Measurements from ENCODE around the gene PPFIBP1.

DNA sequence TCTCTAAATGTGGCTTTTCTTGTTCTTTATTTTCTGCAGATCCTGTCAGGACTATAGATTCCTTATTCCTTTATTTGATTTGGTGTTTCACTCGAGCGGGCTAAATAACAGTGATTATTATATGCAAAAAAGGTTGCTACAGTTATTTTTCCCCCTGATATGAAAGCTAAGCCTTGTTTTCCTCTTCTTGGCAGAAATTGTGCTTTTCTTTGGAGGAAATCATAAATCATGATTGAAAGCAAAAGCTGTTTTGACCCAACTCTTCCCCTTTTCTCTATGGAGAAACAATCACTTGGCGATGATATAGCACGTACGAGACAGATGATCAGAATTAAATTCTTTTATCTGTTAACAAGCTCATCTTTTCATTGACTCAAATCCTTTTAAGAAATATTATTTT is 31.4 kb downstream of the PPFIBP1 start:
- TF ChIP-seq, protein P1, sequence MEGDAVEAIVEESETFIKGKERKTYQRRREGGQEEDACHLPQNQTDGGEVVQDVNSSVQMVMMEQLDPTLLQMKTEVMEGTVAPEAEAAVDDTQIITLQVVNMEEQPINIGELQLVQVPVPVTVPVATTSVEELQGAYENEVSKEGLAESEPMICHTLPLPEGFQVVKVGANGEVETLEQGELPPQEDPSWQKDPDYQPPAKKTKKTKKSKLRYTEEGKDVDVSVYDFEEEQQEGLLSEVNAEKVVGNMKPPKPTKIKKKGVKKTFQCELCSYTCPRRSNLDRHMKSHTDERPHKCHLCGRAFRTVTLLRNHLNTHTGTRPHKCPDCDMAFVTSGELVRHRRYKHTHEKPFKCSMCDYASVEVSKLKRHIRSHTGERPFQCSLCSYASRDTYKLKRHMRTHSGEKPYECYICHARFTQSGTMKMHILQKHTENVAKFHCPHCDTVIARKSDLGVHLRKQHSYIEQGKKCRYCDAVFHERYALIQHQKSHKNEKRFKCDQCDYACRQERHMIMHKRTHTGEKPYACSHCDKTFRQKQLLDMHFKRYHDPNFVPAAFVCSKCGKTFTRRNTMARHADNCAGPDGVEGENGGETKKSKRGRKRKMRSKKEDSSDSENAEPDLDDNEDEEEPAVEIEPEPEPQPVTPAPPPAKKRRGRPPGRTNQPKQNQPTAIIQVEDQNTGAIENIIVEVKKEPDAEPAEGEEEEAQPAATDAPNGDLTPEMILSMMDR (IDR thresholded peaks at IDR 0.05), result no peak
- TF ChIP-seq POLR2AphosphoS5 (IDR thresholded peaks at IDR 0.05) (no peak), POLR2A (IDR thresholded peaks at IDR 0.05) (no peak)

All from stomach (tissue), 4 donors.